Pancreas (tissue), 10 donors: Measurements from ENCODE around the gene INTS1. TPM values are rescaled to one million over a fixed set of nuclear protein-coding genes. Genes with fewer than 3 reads are reported as not detected.

ENCODE experiments used
- ATAC-seq, 4 donors: fragments of 200-7000 bp; cut with Tn5 transposase; one replicate each; pipeline versions ENCODE4 v1.8.0 to v1.9.1; 2020; ENCODE audit warnings: mild to moderate bottlenecking in 4 of 4, moderate library complexity in 4 of 4
- DNase-seq, 6 donors: peaks; one replicate each; pipeline ENCODE4 v3.0.0-alpha.2; 2020
- FAIRE-seq: peaks from 2 replicates; lab custom pipeline; 2012; peaks lifted over from hg19 to GRCh38; lab: Jason Lieb, UNC
- H3K27ac ChIP-seq, 4 donors: fragments of 200-600 bp; sonication (generic); 1 replicate in 3 of 4; 2 replicates in 1 of 4; pipeline versions ENCODE4 v1.5.0 to v1.8.0; 2020
- H3K27me3 ChIP-seq, 4 donors: fragments of 200-600 bp; one replicate each; pipeline ENCODE4 v1.8.0; 2021
- H3K36me3 ChIP-seq, 3 donors: fragments of 200-600 bp; sonication (generic) in 1 of 3; one replicate each; pipeline versions ENCODE4 v1.5.0 to v1.8.0; 2020 to 2021
- H3K4me1 ChIP-seq, 3 donors: fragments of 200-600 bp; one replicate each; pipeline ENCODE4 v1.8.0; 2021
- H3K4me3 ChIP-seq, 4 donors: fragments of 200-600 bp; sonication (generic) in 2 of 4; one replicate each; pipeline versions ENCODE4 v1.5.0 to v1.8.0; 2020 to 2021
- H3K9me3 ChIP-seq, 4 donors: fragments of 200-600 bp; one replicate each; pipeline ENCODE4 v1.8.0; 2021
- CTCF ChIP-seq, 4 donors: fragments of 200-600 bp; sonication (generic) in 3 of 4; IDR thresholded peaks; one replicate each; pipeline versions ENCODE4 v1.5.0 to v1.8.0; 2021; ENCODE audit warnings: antibody characterized with exemption in 4 of 4
- WGBS, 2 donors: extraction: QIAGEN DNeasy Blood & Tissue Kit; methylation state at CpG; one replicate each; pipeline ENCODE4 v1.1.7; 2013; 5-methylcytosine and 5-hydroxymethylcytosine counted together
- intact Hi-C, 3 donors: fragments of 100-400 bp; cut with DNase I; formaldehyde crosslinking; loops; one replicate each; pipeline versions ENCODE4 v1.11.1 to v1.14.2; 2022
- polyA plus RNA-seq, 2 donors: library from polyadenylated mRNA; stranded (reverse); fragments of 200-250 nt; gene quantifications; one replicate each; pipeline ENCODE4 v1.2.3, GENCODE V29; 2013
- total RNA-seq, 6 donors: library from RNA; stranded (reverse); fragmentation: NEBNext Ultra II Directional in 4 of 6; extraction: Animal tissue kit (Norgen Biotek cat#: 25700) in 4 of 6; gene quantifications; one replicate each; pipeline versions ENCODE4 v1.2.1 to v1.2.4, GENCODE V29; 2021 to 2023
- donor health status: healthy with polysubstance abuse.
- donor health status: DM: no; HTN: no; CAD: no; lungs with moderate emphysema.
- donor health status: DM: no; HTN: no; CAD: no.
- donor health status: control.
- donor health status: control.
- donor health status: Bipolar disorder and iron deficiency.
- donor health status: DM: yes; HTN: yes; CAD: no.
- donor health status: DM: no; HTN: no; CAD: no.
- donor health status: DM: no; HTN: no; CAD: no.
- donor health status: DM: yes; HTN: yes; CAD: no.

The INTS1 gene
- total and polyA plus RNA-seq, 8 donors: 45.0 to 166 (median 62.2) TPM

GRCh38 chr7:1531979-1532455 lies 27.8 kb upstream of the INTS1 start:
- intact Hi-C loops: no loop called here
- 9 to 10% methylated on average over 10 of the region's 10 CpGs for WGBS, 2 donors
- no peaks in the 10 kb centered on the region for H3K36me3 ChIP-seq
- no peak for FAIRE-seq
- H3K9me3 ChIP-seq: no peaks in the 10 kb centered on the region
- DNase-seq: peak in 3 of 6 donors; percentile 61 to 82 (median 70)
- no peak for TF ChIP-seq CTCF (IDR thresholded peaks at IDR 0.05)
- peak overlapping the region; percentile 97 to 99 (median 98) for H3K27ac ChIP-seq
- ATAC-seq: peak in 2 of 4 donors; percentile 2 to 3
- no peaks in the 10 kb centered on the region for H3K27me3 ChIP-seq
- H3K4me1 ChIP-seq: peaks cover 23 to 34% (median 29%) of the 10 kb centered on the region in 3 donors
- H3K4me3 ChIP-seq: peak overlapping the region; percentile 44 to 69 (median 64)

GRCh38 chr7:1531263-1531978 lies 27.2 kb upstream of the INTS1 start:
- Histone ChIP-seq H3K27ac (peak overlapping the region; percentile 97 to 99 (median 98)), H3K36me3 (no peaks in the 10 kb centered on the region), H3K4me1 (peaks cover 17 to 28% (median 27%) of the 10 kb centered on the region in 3 donors), H3K4me3 (peak overlapping the region; percentile 44 to 69 (median 64)), H3K9me3 (no peaks in the 10 kb centered on the region), H3K27me3 (no peaks in the 10 kb centered on the region)
- 1% methylated on average over 20 to 55 of the region's 55 CpGs for WGBS, 2 donors
- TF ChIP-seq CTCF (IDR thresholded peaks at IDR 0.05): no peak
- FAIRE-seq: no peak
- ATAC-seq: peak; percentile 11 to 33 (median 20)
- intact Hi-C loops: no loop called here
- DNase-seq: peak; percentile 57 to 86 (median 67)

GRCh38 chr7:1530946-1531262 lies 26.7 kb upstream of the INTS1 start:
- peak in 1 of 4 donors; percentile 0 for ATAC-seq
- peak overlapping the region; percentile 44 to 69 (median 64) for H3K4me3 ChIP-seq

GRCh38 chr7:1529383-1530116 lies 25.4 kb upstream of the INTS1 start:
- peak in 4 of 6 donors; percentile 33 to 82 (median 60) for DNase-seq
- intact Hi-C loops: no loop called here
- no peak for FAIRE-seq
- Histone ChIP-seq H3K27ac (peak overlapping the region in 2 of 4 donors; percentile 97 to 98), H3K4me1 (peaks cover 14 to 15% (median 14%) of the 10 kb centered on the region in 3 donors), H3K36me3 (no peaks in the 10 kb centered on the region), H3K4me3 (no peak overlapping the region), H3K9me3 (no peaks in the 10 kb centered on the region), H3K27me3 (no peaks in the 10 kb centered on the region)
- TF ChIP-seq CTCF (IDR thresholded peaks at IDR 0.05): no peak
- ATAC-seq: no peak
- 67 to 71% methylated on average over 20 to 21 of the region's 21 CpGs for WGBS, 2 donors

More at GRCh38 chr7:1530946-1531262, 26.7 kb upstream of the INTS1 start:
- intact Hi-C loops: no loop called here
- WGBS, 2 donors: 1% methylated on average over 45 of the region's 45 CpGs; no CpG with 5 or more reads in 1 of the 2 donors
- no peaks in the 10 kb centered on the region for H3K27me3 ChIP-seq
- H3K36me3 ChIP-seq: no peaks in the 10 kb centered on the region
- FAIRE-seq (no peak), DNase-seq (peak in 3 of 6 donors; percentile 21 to 76 (median 67))
- H3K27ac ChIP-seq: peak overlapping the region; percentile 97 to 99 (median 98)
- peaks cover 14 to 23% (median 22%) of the 10 kb centered on the region in 3 donors for H3K4me1 ChIP-seq
- TF ChIP-seq CTCF (IDR thresholded peaks at IDR 0.05): no peak
- H3K9me3 ChIP-seq: no peaks in the 10 kb centered on the region
